GM12864 (cell line): ENCODE data around the gene BTD.

Experiments used
- DNase-seq: peaks from one replicate; pipeline ENCODE4 v3.0.0-alpha.2; 2011; ENCODE audit warnings: low read depth
- H3K4me3 ChIP-seq: 2 replicates; pipeline ENCODE4 v1.5.1; 2011; ENCODE audit warnings: mild to moderate bottlenecking, low read depth, low read length, control low read depth
- CTCF ChIP-seq: IDR thresholded peaks from 2 replicates; pipeline ENCODE4 v1.5.1; 2011; ENCODE audit warnings: low read depth, mild to moderate bottlenecking, moderate library complexity, low read length, control low read depth, inconsistent platforms; ENCODE audit errors: missing control alignments

BTD gene

GRCh38 chr3:15581471-15582394 is 19.8 kb upstream of the BTD start:
- no peak overlapping the region for H3K4me3 ChIP-seq
- TF ChIP-seq CTCF = no peak
- DNase-seq = no peak

GRCh38 chr3:15585111-15585845 is 16.3 kb upstream of the BTD start:
- no peak for TF ChIP-seq CTCF
- DNase-seq = no peak

GRCh38 chr3:15591242-15591641 is 10.3 kb upstream of the BTD start:
- no peak for DNase-seq
- H3K4me3 ChIP-seq = no peak overlapping the region
- TF ChIP-seq CTCF = no peak

More at GRCh38 chr3:15585111-15585845, 16.3 kb upstream of the BTD start:
- H3K4me3 ChIP-seq = no peak overlapping the region

DNA sequence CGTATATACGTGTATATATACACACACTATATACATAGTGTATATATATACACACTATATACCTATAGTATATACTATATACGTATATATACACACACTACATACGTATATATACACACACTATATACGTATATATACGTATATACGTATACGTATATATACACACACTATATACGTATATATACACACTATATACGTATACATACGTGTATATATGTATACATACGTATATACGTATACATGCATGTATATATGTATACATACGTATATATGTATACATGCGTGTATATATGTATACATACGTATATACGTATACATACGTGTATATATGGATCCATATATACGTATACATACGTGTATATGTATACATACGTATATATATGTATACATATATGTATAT is 9.6 kb upstream of the BTD start:
- no peak overlapping the region for H3K4me3 ChIP-seq
- no peak for DNase-seq
- no peak for TF ChIP-seq CTCF

GRCh38 chr3:15592968-15593367 is 8.6 kb upstream of the BTD start:
- DNase-seq = no peak
- no peak for TF ChIP-seq CTCF
- H3K4me3 ChIP-seq = no peak overlapping the region

- TF ChIP-seq CTCF = no peak
- DNase-seq = no peak
- H3K4me3 ChIP-seq = no peak overlapping the region
These were observed 5.6 kb upstream of the BTD start for GRCh38 chr3:15595955-15596354.
